HL-60 (cell line): ENCODE measurements around the gene SORCS2.

Experiments used
- DNase-seq, 2 experiments: peaks; one replicate each; pipeline ENCODE4 v3.0.0-alpha.2; 2010 to 2020; ENCODE audit warnings: low read depth in 1 of 2, low spot score in 1 of 2
- H3K27ac ChIP-seq: fragments of 250-450 bp; sonication (Bioruptor Pico); replicated peaks from 2 replicates; pipeline ENCODE4 v1.5.1; 2020; ENCODE audit warnings: mild to moderate bottlenecking, moderate library complexity
- H3K27me3 ChIP-seq: fragments of 250-450 bp; sonication (Bioruptor Pico); 2 replicates; pipeline ENCODE4 v1.5.1; 2021; ENCODE audit warnings: mild to moderate bottlenecking, moderate library complexity; ENCODE audit not compliant: insufficient read depth, poor library complexity, severe bottlenecking
- H3K4me3 ChIP-seq: replicated peaks from 2 replicates; pipeline ENCODE4 v1.5.1; 2011; ENCODE audit warnings: mild to moderate bottlenecking, control low read depth, low read length; ENCODE audit not compliant: insufficient read depth
- GABPA ChIP-seq: IDR thresholded peaks from 2 replicates; pipeline ENCODE4 v1.6.1; 2012; ENCODE audit warnings: low read depth
- POLR2AphosphoS5 ChIP-seq: IDR thresholded peaks from 2 replicates; pipeline ENCODE4 v1.6.1; 2012; ENCODE audit warnings: low read depth
- SPI1 ChIP-seq: IDR thresholded peaks from 2 replicates; pipeline ENCODE4 v1.6.1; 2012; ENCODE audit warnings: low read depth, mild to moderate bottlenecking, borderline replicate concordance
- TF ChIP-seq, protein P1 (sequence below): IDR thresholded peaks from 2 replicates; pipeline ENCODE4 v1.6.1; 2012; ENCODE audit warnings: low read depth; ENCODE audit not compliant: insufficient replicate concordance
- TF ChIP-seq, protein P2 (sequence below): IDR thresholded peaks from one replicate; pipeline ENCODE4 v1.5.1; 2011; ENCODE audit warnings: low read length, control low read depth, inconsistent platforms; ENCODE audit not compliant: insufficient read depth

Gene SORCS2

DNA sequence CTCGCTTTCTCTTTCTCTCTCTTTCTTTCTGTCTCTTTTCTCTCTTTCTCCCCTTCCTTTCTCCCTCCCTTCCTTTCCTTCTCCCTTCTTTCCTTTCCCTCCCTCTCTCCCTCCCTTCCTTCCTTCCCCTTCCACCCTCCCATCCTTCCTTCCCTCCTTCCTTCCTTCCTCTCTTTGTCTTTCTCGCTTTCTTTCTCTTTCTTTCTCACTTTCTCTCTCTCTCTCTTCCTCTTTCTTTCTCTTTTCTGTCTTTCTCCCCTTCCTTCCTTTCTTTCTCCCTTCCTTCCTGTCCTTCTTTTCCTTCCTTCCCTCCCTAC, 2.1 kb upstream of the SORCS2 start:
- no peak overlapping the region for H3K4me3 ChIP-seq
- peaks cover 39% of the 10 kb centered on the region for H3K27me3 ChIP-seq
- no peak overlapping the region for H3K27ac ChIP-seq
- TF ChIP-seq, protein P1, sequence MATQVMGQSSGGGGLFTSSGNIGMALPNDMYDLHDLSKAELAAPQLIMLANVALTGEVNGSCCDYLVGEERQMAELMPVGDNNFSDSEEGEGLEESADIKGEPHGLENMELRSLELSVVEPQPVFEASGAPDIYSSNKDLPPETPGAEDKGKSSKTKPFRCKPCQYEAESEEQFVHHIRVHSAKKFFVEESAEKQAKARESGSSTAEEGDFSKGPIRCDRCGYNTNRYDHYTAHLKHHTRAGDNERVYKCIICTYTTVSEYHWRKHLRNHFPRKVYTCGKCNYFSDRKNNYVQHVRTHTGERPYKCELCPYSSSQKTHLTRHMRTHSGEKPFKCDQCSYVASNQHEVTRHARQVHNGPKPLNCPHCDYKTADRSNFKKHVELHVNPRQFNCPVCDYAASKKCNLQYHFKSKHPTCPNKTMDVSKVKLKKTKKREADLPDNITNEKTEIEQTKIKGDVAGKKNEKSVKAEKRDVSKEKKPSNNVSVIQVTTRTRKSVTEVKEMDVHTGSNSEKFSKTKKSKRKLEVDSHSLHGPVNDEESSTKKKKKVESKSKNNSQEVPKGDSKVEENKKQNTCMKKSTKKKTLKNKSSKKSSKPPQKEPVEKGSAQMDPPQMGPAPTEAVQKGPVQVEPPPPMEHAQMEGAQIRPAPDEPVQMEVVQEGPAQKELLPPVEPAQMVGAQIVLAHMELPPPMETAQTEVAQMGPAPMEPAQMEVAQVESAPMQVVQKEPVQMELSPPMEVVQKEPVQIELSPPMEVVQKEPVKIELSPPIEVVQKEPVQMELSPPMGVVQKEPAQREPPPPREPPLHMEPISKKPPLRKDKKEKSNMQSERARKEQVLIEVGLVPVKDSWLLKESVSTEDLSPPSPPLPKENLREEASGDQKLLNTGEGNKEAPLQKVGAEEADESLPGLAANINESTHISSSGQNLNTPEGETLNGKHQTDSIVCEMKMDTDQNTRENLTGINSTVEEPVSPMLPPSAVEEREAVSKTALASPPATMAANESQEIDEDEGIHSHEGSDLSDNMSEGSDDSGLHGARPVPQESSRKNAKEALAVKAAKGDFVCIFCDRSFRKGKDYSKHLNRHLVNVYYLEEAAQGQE: no peak
- TF ChIP-seq POLR2AphosphoS5 (no peak), GABPA (no peak), SPI1 (no peak)
- TF ChIP-seq, protein P2, sequence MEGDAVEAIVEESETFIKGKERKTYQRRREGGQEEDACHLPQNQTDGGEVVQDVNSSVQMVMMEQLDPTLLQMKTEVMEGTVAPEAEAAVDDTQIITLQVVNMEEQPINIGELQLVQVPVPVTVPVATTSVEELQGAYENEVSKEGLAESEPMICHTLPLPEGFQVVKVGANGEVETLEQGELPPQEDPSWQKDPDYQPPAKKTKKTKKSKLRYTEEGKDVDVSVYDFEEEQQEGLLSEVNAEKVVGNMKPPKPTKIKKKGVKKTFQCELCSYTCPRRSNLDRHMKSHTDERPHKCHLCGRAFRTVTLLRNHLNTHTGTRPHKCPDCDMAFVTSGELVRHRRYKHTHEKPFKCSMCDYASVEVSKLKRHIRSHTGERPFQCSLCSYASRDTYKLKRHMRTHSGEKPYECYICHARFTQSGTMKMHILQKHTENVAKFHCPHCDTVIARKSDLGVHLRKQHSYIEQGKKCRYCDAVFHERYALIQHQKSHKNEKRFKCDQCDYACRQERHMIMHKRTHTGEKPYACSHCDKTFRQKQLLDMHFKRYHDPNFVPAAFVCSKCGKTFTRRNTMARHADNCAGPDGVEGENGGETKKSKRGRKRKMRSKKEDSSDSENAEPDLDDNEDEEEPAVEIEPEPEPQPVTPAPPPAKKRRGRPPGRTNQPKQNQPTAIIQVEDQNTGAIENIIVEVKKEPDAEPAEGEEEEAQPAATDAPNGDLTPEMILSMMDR: no peak
- no peak for DNase-seq

DNA sequence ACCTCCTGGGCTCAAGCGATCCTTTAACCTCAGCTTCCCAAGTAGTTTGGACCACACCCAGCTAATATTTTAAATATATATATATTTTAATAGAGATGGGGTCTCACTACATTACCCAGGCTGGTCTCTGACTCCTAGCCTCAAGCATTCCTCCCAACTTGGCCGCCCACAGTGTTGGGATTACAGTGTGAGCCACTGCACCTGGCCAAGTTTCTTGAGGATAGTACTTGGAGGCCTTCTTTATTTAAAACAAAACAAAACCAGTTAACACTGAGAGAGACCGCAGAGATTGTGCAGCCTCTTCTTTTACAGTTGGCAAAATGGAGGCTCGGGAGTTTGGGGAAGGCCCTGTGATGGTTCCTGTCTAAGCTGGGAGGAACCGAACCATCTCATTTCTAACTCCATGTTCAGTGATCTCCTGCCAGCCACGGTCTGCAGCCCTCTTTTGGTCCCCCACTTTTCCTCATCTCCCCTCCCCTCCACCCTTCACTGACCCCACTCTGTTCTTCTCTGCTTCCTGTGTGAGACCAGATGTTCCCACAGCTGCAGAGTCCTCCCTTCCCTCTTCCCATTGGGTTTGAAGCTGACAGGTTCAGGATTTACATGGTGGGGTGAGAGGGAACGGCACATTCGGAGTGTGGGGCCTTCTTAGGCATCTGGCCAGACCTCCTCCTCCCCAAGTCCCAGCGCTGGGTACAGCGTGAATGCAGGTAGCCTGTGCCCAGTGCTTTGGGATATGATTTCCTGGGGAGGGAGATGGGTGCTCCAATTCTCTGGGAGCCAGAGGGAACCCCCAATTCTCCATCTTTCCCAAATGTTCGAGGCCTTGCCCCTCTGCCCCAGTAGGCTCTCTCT, 1.4 kb upstream of the SORCS2 start:
- no peak for TF ChIP-seq POLR2AphosphoS5
- TF ChIP-seq SPI1: no peak
- TF ChIP-seq, protein P2: no peak
- TF ChIP-seq, protein P1: no peak
- no peak for TF ChIP-seq GABPA
- no peak for DNase-seq
- H3K27me3 ChIP-seq: peaks cover 43% of the 10 kb centered on the region

DNA sequence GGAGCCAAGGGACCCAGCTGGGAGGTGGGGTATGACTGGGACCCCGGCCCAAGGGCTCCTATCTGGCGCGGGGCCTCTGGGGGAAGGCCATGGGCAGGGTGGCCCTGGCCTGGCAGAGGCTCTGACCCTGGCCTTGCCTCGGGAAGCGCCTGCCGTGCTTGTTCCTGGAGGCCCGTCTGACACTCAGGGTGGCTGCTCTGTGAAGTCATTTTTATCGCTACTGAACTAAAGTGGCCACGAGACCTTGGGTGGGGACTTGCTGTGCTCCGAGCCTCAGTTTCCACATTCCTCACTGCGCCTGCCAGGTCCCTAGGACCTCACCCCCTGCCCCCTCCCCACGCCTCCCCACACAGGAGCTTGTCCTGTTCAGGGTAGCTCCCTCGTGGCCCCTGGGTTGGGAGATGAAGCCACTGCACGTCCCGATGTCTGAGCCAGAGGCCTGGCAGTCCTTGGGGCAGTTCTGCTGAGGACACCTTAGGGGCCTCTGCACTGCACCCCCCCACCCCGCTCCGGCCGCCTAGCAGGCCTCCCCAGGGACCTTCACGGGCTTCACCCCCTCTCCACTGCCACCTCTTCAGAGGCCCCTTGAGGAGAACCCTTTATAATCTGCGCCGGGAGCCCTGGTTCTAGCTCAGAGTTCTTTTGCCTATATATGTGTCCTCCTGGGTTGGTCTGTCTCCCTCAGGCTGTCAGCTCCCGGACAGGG, 639 bp upstream of the SORCS2 start:
- no peak overlapping the region for H3K27ac ChIP-seq
- no peak overlapping the region for H3K4me3 ChIP-seq
- peaks cover 46% of the 10 kb centered on the region for H3K27me3 ChIP-seq
- no peak for DNase-seq
- no peak for TF ChIP-seq SPI1
- TF ChIP-seq, protein P2: no peak
- no peak for TF ChIP-seq GABPA
- no peak for TF ChIP-seq POLR2AphosphoS5
- TF ChIP-seq, protein P1: no peak

More for the DNA sequence above, 1.4 kb upstream of the SORCS2 start:
- Histone ChIP-seq H3K4me3 (no peak overlapping the region), H3K27ac (no peak overlapping the region)
